ENCODE measurements around the gene LUC7L2. TPM values are rescaled to one million over a fixed set of nuclear protein-coding genes. Genes with fewer than 3 reads are reported as not detected.
"Not testable (repeated sequence)": the region's sequence is repeated elsewhere in the genome, so short reads cannot be mapped to it uniquely, and the experiment has no call there.

Gene LUC7L2
- total and polyA plus RNA-seq, 2 of the 8 experiments (the other 6 are each of a cell fraction or from before 2014, with no cell fraction given), result 22.9 to 67.8 TPM

DNA sequence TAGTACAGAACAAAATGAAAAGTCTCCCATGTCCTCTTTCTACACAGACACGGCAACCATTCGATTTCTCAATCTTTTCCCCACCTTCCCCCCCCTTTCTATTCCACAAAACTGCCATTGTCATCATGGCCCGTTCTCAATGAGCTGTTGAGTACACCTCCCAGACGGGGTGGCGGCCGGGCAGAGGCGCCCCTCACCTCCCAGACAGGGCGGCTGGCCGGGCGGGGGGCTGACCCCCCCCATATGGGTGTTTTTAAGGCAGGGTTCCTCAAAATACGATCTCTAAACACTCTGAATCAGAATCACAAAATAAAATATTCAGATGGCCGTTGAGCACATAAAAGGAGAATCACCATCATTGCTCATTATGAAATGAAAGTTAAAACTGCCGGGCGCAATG, 70.0 kb downstream of the LUC7L2 start:
- not testable (repeated sequence) for H2BK5ac ChIP-seq (ENCODE audit: low read depth, low read length); H3K56ac ChIP-seq (replicated peaks; ENCODE audit: insufficient read length, low read depth, low read length); H2BK20ac ChIP-seq (ENCODE audit: low read length); H3K23ac ChIP-seq (ENCODE audit: insufficient read length); H3K14ac ChIP-seq (ENCODE audit: insufficient read length); H3K36me3 ChIP-seq (ENCODE audit: control insufficient read depth in 2 of 4, insufficient read depth in 4 of 4, low read length in 3 of 4); H2AFZ ChIP-seq (ENCODE audit: low read length); H2AK5ac ChIP-seq (ENCODE audit: low read depth, low read length); H2BK15ac ChIP-seq (ENCODE audit: low read length); DNase-seq (ENCODE audit: low read depth in 1 of 2, low spot score in 2 of 2); H4K20me1 ChIP-seq (replicated peaks in 1 of 2; ENCODE audit: control insufficient read depth in 1 of 2, insufficient read depth in 2 of 2, low read length in 2 of 2); H3K4ac ChIP-seq (replicated peaks; ENCODE audit: insufficient read length, low read depth, low read length); H3K9me3 ChIP-seq (ENCODE audit: insufficient read depth in 2 of 2, low read depth in 1 of 2, low read length in 1 of 2); H3K79me2 ChIP-seq (ENCODE audit: control insufficient read depth in 1 of 2, insufficient read depth in 2 of 2, low read length in 2 of 2); H2BK12ac ChIP-seq (ENCODE audit: low read depth, low read length); H3K4me1 ChIP-seq (replicated peaks in 1 of 4; ENCODE audit: control insufficient read depth in 3 of 4, insufficient read depth in 4 of 4, low read length in 3 of 4); H3K27me3 ChIP-seq (replicated peaks in 1 of 4; ENCODE audit: control insufficient read depth in 3 of 4, extremely low read depth in 1 of 4, insufficient read depth in 3 of 4, low read length in 3 of 4); H3K18ac ChIP-seq (ENCODE audit: extremely low read depth, low read length); FAIRE-seq; H3K79me1 ChIP-seq (ENCODE audit: low read depth, low read length); H4K91ac ChIP-seq (replicated peaks; ENCODE audit: insufficient read length, low read length); H3K27ac ChIP-seq (ENCODE audit: low read depth, low read length); H3K4me3 ChIP-seq (ENCODE audit: extremely low read depth in 1 of 4, insufficient read depth in 2 of 4, low read depth in 3 of 4, low read length in 4 of 4); H3K23me2 ChIP-seq (ENCODE audit: low read depth, low read length); H4K8ac ChIP-seq (ENCODE audit: extremely low read depth, insufficient read depth, low read length); H2BK120ac ChIP-seq (replicated peaks; ENCODE audit: low read depth, low read length); H3K4me2 ChIP-seq (ENCODE audit: insufficient read depth in 1 of 2, low read depth in 2 of 2, low read length in 2 of 2); H4K5ac ChIP-seq (ENCODE audit: insufficient read length, low read depth, low read length); H3K9ac ChIP-seq (replicated peaks in 1 of 4; ENCODE audit: extremely low read depth in 1 of 4, low read depth in 3 of 4, low read length in 3 of 4)
- ChIA-PET POLR2A (ENCODE audit: partially characterized antibody) (interaction anchor here (1.3 kb wide), 1 partner anchor 12 kb away, joined by 3 read pairs; no protein-coding TSS in a partner anchor), CTCF (ENCODE audit: partially characterized antibody) (interaction anchor here (1.0 to 2.3 kb wide), 2 partner anchors 9 to 31 kb away, joined by 3 to 5 read pairs; no protein-coding TSS in a partner anchor)
- 92% methylated on average over 14 of the region's 14 CpGs; no CpG with 5 or more reads in 1 of the 2 experiments for WGBS, 2 experiments (ENCODE audit: extremely low coverage in 1 of 2, insufficient coverage in 1 of 2, insufficient read length in 1 of 2, insufficient replicate concordance in 2 of 2, low coverage in 1 of 2, low lambda C conversion rate in 2 of 2, missing lambda C conversion rate in 1 of 2)

All from H1 (cell line).